ENCODE measurements around the gene MDGA2.

DNA sequence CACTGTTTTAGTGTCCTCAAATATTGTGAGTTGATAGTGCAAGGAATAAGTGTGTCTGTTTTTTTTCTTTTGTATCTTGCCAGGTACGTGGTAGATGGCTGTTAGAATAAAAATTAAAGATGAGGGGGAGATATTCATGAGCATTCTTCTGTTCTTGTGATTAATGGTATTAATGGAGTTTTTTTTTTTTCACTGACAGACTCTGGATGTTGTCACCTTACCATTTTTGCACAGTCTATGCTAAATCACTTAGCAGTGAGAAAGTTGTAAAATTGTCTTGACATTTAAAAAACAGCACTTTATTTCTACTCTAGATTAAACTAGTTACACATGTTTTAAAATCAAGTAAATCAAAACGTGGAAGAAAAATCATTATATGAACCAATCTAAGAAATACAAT lies 204.3 kb downstream of the MDGA2 start:
- TF ChIP-seq POLR2A (IDR thresholded peaks at IDR 0.05) = no peak
- TF ChIP-seq, protein P1, sequence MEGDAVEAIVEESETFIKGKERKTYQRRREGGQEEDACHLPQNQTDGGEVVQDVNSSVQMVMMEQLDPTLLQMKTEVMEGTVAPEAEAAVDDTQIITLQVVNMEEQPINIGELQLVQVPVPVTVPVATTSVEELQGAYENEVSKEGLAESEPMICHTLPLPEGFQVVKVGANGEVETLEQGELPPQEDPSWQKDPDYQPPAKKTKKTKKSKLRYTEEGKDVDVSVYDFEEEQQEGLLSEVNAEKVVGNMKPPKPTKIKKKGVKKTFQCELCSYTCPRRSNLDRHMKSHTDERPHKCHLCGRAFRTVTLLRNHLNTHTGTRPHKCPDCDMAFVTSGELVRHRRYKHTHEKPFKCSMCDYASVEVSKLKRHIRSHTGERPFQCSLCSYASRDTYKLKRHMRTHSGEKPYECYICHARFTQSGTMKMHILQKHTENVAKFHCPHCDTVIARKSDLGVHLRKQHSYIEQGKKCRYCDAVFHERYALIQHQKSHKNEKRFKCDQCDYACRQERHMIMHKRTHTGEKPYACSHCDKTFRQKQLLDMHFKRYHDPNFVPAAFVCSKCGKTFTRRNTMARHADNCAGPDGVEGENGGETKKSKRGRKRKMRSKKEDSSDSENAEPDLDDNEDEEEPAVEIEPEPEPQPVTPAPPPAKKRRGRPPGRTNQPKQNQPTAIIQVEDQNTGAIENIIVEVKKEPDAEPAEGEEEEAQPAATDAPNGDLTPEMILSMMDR (IDR thresholded peaks at IDR 0.05) = no peak

Data from uterus (tissue), 2 donors.